CD14-positive monocyte (primary cell): Measurements from ENCODE around the gene ZNF473. TPM values are rescaled to one million over a fixed set of nuclear protein-coding genes. Genes with fewer than 3 reads are reported as not detected.

Experiments used
- DNase-seq, 3 donors: peaks; one replicate each; pipeline ENCODE4 v3.0.0-alpha.2; 2011 to 2022
- H2AFZ ChIP-seq: 2 replicates; pipeline ENCODE4 v1.6.0; 2012; ENCODE audit warnings: mild to moderate bottlenecking, low read depth, low read length, inconsistent platforms; ENCODE audit not compliant: insufficient read depth, poor library complexity, severe bottlenecking
- H3K27ac ChIP-seq, 2 donors: 1 replicate in 1 of 2; 2 replicates in 1 of 2; pipeline ENCODE4 v1.5.1; 2012 to 2013; ENCODE audit warnings: low read length in 2 of 2, control low read depth in 1 of 2, inconsistent platforms in 1 of 2, low read depth in 1 of 2, mild to moderate bottlenecking in 1 of 2
- H3K27me3 ChIP-seq, 2 donors: one replicate each; pipeline versions ENCODE4 v1.6.0 to v1.6.1; 2011 to 2013; ENCODE audit warnings: low read length in 2 of 2; ENCODE audit not compliant: control insufficient read depth in 2 of 2, insufficient read depth in 2 of 2
- H3K36me3 ChIP-seq, 2 donors: replicated peaks in 1 of 2; 1 replicate in 1 of 2; 2 replicates in 1 of 2; pipeline versions ENCODE4 v1.5.1 to v1.6.1; 2012 to 2013; ENCODE audit warnings: low read length in 2 of 2, control low read depth in 1 of 2, inconsistent platforms in 1 of 2, mild to moderate bottlenecking in 1 of 2; ENCODE audit not compliant: insufficient read depth in 2 of 2, control insufficient read depth in 1 of 2
- H3K4me1 ChIP-seq, 2 donors: 1 replicate in 1 of 2; 2 replicates in 1 of 2; pipeline versions ENCODE4 v1.5.1 to v1.6.1; 2012 to 2013; ENCODE audit warnings: low read length in 2 of 2, control low read depth in 1 of 2, inconsistent platforms in 1 of 2, mild to moderate bottlenecking in 1 of 2, moderate library complexity in 1 of 2; ENCODE audit not compliant: insufficient read depth in 2 of 2, control insufficient read depth in 1 of 2
- H3K4me2 ChIP-seq: replicated peaks from 2 replicates; pipeline ENCODE3; 2012; ENCODE audit warnings: low read length, moderate library complexity, mild to moderate bottlenecking; ENCODE audit not compliant: poor library complexity, severe bottlenecking; ENCODE audit errors: extremely low read depth
- H3K4me3 ChIP-seq, 3 experiments: fragments of 200-600 bp in 1 of 3; sonication (generic) in 1 of 3; replicated peaks in 1 of 3; 1 replicate in 2 of 3; 2 replicates in 1 of 3; pipeline ENCODE4 v1.5.1; 2011 to 2013; ENCODE audit warnings: low read length in 3 of 3, mild to moderate bottlenecking in 3 of 3, control low read depth in 2 of 3, low read depth in 2 of 3, inconsistent platforms in 1 of 3, moderate library complexity in 1 of 3
- H3K79me2 ChIP-seq: 2 replicates; pipeline ENCODE4 v1.6.0; 2012; ENCODE audit warnings: mild to moderate bottlenecking, control low read depth, inconsistent platforms, low read length, moderate library complexity; ENCODE audit not compliant: insufficient read depth
- H3K9ac ChIP-seq: 2 replicates; pipeline ENCODE4 v1.6.0; 2017; ENCODE audit warnings: low read length, mild to moderate bottlenecking; ENCODE audit not compliant: insufficient read depth, poor library complexity, severe bottlenecking
- H3K9me3 ChIP-seq, 2 donors: replicated peaks in 1 of 2; 1 replicate in 1 of 2; 2 replicates in 1 of 2; pipeline versions ENCODE4 v1.5.1 to v1.6.1; 2012 to 2013; ENCODE audit warnings: low read length in 2 of 2, control low read depth in 1 of 2; ENCODE audit not compliant: control insufficient read depth in 1 of 2, insufficient read depth in 1 of 2
- H4K20me1 ChIP-seq: 2 replicates; pipeline ENCODE4 v1.6.0; 2012; ENCODE audit warnings: mild to moderate bottlenecking, low read length, control low read depth, moderate library complexity; ENCODE audit not compliant: insufficient read depth
- H3K27ac Mint-ChIP-seq, 7 donors: one replicate each; pipeline ENCODE4 v1.8.0; 2020; ENCODE audit warnings: mild to moderate bottlenecking in 7 of 7, mixed read lengths in 7 of 7, moderate library complexity in 6 of 7, inconsistent platforms in 2 of 7
- H3K27me3 Mint-ChIP-seq, 3 donors: one replicate each; pipeline ENCODE4 v1.8.0; 2021 to 2022; ENCODE audit warnings: low read depth in 3 of 3, mild to moderate bottlenecking in 3 of 3, mixed read lengths in 3 of 3, moderate library complexity in 3 of 3, inconsistent platforms in 1 of 3
- H3K36me3 Mint-ChIP-seq, 2 donors: one replicate each; pipeline ENCODE4 v1.8.0; 2020; ENCODE audit warnings: mixed read lengths in 2 of 2, inconsistent platforms in 1 of 2, mild to moderate bottlenecking in 1 of 2
- H3K4me1 Mint-ChIP-seq: one replicate; pipeline ENCODE4 v1.8.0; 2020; ENCODE audit warnings: mild to moderate bottlenecking, mixed read lengths
- H3K4me3 Mint-ChIP-seq, 2 donors: one replicate each; pipeline ENCODE4 v1.8.0; 2020; ENCODE audit warnings: mild to moderate bottlenecking in 2 of 2, mixed read lengths in 2 of 2, moderate library complexity in 1 of 2
- H3K9me3 Mint-ChIP-seq, 7 donors: one replicate each; pipeline ENCODE4 v1.8.0; 2020 to 2022; ENCODE audit warnings: mixed read lengths in 7 of 7, mild to moderate bottlenecking in 6 of 7, moderate library complexity in 6 of 7, inconsistent platforms in 2 of 7
- CTCF ChIP-seq: fragments of 200-600 bp; IDR thresholded peaks from one replicate; pipeline ENCODE4 v1.8.0; 2022; ENCODE audit warnings: antibody characterized with exemption, mild to moderate bottlenecking
- WGBS: methylation state at CpG from one replicate; pipeline ENCODE4 v1.1.5; 2013; ENCODE audit warnings: missing lambda C conversion rate; ENCODE audit not compliant: insufficient coverage; 5-methylcytosine and 5-hydroxymethylcytosine counted together
- intact Hi-C, 2 donors: fragments of 100-400 bp; cut with micrococcal nuclease; formaldehyde crosslinking; loops; one replicate each; pipeline versions ENCODE4 v1.15.0 to v1.15.1; 2023
- polyA minus RNA-seq: library from RNA; depleted of rRNA, polyadenylated mRNA; stranded (reverse); fragments of >200 nt; gene quantifications from 2 replicates; pipeline ENCODE4 v1.2.3, GENCODE V29; 2012
- polyA plus RNA-seq, 3 donors: library from polyadenylated mRNA; depleted of rRNA in 1 of 3; unstranded in 2 of 3; stranded (reverse) in 1 of 3; fragments of 300-500 nt in 2 of 3; fragments of >200 nt in 1 of 3; fragmentation: Illumina TruSeq in 2 of 3; gene quantifications; 1 replicate in 2 of 3; 2 replicates in 1 of 3; pipeline ENCODE4 v1.2.3, GENCODE V29; 2012 to 2021
- total RNA-seq, 12 experiments: library from RNA in 1 of 12; stranded (reverse) in 1 of 12; fragments of 120-200 nt in 1 of 12; gene quantifications; one replicate each; pipeline ENCODE4 v1.2.4 and lab custom pipeline; 2013 to 2026; ENCODE audit warnings: mixed read lengths in 6 of 12, inconsistent platforms in 1 of 12

The ZNF473 gene
- 4.3 TPM for total RNA-seq (2013)
- polyA plus RNA-seq (1 to 10 TPM in 2 of 3 donors, under 1 TPM in 1; 0.73 to 2.3 (median 1.6) TPM), polyA minus RNA-seq (2.4 and 2.6 TPM in 2 replicates), total RNA-seq (lab: John Stamatoyannopoulos, UW) (2.3 to 9.0 (median 3.5) reads per million in 11 experiments)

DNA sequence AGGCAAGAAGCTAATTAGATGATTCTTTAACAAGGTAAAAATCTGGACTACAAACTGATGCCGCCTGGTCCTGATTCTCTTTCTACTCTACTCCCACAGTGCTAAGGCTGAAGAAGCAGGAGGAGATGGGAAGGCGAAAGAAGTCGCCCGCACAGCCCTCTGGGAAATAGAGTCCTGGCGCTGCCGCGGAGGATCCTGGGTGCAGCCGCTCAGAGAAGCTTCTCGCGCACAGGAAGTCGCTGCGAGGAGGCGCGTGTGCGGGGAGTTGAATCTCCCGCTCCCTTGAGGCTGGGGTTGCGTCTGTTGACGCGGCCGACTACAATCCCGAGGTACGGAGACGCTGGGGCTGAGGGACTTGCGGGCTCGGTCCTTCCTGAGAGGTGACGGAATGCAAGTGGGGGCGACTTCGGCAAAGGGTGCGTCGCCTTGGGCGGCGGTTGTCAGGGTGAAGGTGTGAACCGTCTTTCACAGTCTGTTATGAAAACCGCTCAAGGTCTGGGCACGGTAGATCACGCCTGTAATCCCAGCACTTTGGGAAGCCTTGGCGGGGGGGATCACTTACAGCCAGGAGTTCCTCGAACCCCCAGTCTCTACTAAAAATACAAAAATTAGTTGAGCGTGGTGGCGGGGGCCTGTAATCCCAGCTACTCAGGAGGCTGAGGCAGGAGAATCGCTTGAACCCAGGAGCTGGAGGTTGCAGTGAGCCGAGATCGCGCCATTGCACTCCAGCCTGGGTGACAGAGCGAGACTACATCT, at the start of gene ZNF473:
Gene ZNF473 (plus strand): TSS at position 212 of the 756 bp plus-strand sequence. CDS start 5,078 bp downstream, outside the sequence.
- H3K4me1 Mint-ChIP-seq: peaks cover 45% of the 10 kb centered on the region
- intact Hi-C loops: loop anchor here (2.0 to 10.0 kb wide), 4 partner anchors 25 to 779 kb away; partner anchors contain the start of genes AKT1S1 (in 1 of the 2), BCL2L12 (in 1 of the 2), IRF3 (in 1 of the 2) and TBC1D17 (in 1 of the 2)
- H3K4me3 ChIP-seq: peak within 1 kb of the TSS; percentile 76 to 97 (median 82)
- no peaks in the 10 kb centered on the region for H3K27me3 ChIP-seq
- H2AFZ ChIP-seq: peak within 1 kb of the TSS; percentile 97
- DNase-seq: peak; percentile 95 to 97 (median 96)
- peaks cover 39% of the 10 kb centered on the region for H4K20me1 ChIP-seq
- peak within 1 kb of the TSS; percentile 73 to 91 for H3K27ac ChIP-seq
- H3K9me3 Mint-ChIP-seq: peaks cover 0 to 2% (median 0%) of the 10 kb centered on the region in 7 donors
- peak within 1 kb of the TSS; percentile 96 to 100 (median 99) for H3K27ac Mint-ChIP-seq
- peaks cover 0 to 8% (median 5%) of the 10 kb centered on the region in 3 donors for H3K27me3 Mint-ChIP-seq
- H3K4me2 ChIP-seq: peak within 1 kb of the TSS; percentile 94
- H3K9ac ChIP-seq: peak within 1 kb of the TSS; percentile 89
- no peaks in the 10 kb centered on the region for H3K9me3 ChIP-seq
- peak within 1 kb of the TSS; percentile 94 to 98 for H3K4me3 Mint-ChIP-seq
- peaks cover 24 to 34% of the 10 kb centered on the region in 2 donors for H3K4me1 ChIP-seq
- peaks cover 2 to 14% of the 10 kb centered on the region in 2 donors for H3K36me3 Mint-ChIP-seq
- WGBS: 4% methylated on average over 37 of the region's 45 CpGs
- no peak for TF ChIP-seq CTCF
- peaks cover 6 to 20% of the 10 kb centered on the region in 2 donors for H3K36me3 ChIP-seq
- peaks cover 78% of the 10 kb centered on the region for H3K79me2 ChIP-seq

- peaks cover 28 to 33% of the 10 kb centered on the region in 2 donors for H3K4me1 ChIP-seq
- H3K9me3 ChIP-seq: no peaks in the 10 kb centered on the region
- intact Hi-C loops: no loop called here
- 100% methylated on average over 2 of the region's 3 CpGs for WGBS
- H2AFZ ChIP-seq: no peak overlapping the region
- no peak overlapping the region for H3K27ac ChIP-seq
- no peak overlapping the region for H3K9ac ChIP-seq
- Mint-ChIP-seq H3K9me3 (peaks cover 0 to 4% (median 0%) of the 10 kb centered on the region in 7 donors), H3K4me1 (peaks cover 22% of the 10 kb centered on the region), H3K4me3 (no peak overlapping the region), H3K36me3 (peaks cover 73 to 81% of the 10 kb centered on the region in 2 donors), H3K27me3 (peaks cover 1 to 10% (median 6%) of the 10 kb centered on the region in 3 donors), H3K27ac (peak overlapping the region in 1 of 7 donors; percentile 65)
- no peak for DNase-seq
- H3K79me2 ChIP-seq: no peaks in the 10 kb centered on the region
- no peak overlapping the region for H3K4me2 ChIP-seq
- no peak overlapping the region for H3K4me3 ChIP-seq
- no peak for TF ChIP-seq CTCF
- no peaks in the 10 kb centered on the region for H3K27me3 ChIP-seq
- peaks cover 43% of the 10 kb centered on the region for H4K20me1 ChIP-seq
- peaks cover 51 to 76% of the 10 kb centered on the region in 2 donors for H3K36me3 ChIP-seq
Measured at GRCh38 chr19:49976496-49976895, 49.3 kb upstream of the ZNF473 start.
